HG03565 (cell line): ENCODE results near the gene LIN28B.
A peak's percentile ranks its signal among the peaks of the same experiment; 100 is the strongest.
"Not testable (repeated sequence)": the region's sequence is repeated elsewhere in the genome, so short reads cannot be mapped to it uniquely, and the experiment has no call there.

Experiments
- ATAC-seq: cut with Tn5 transposase; IDR thresholded peaks from one replicate; pipeline ENCODE4 v1.9.1; 2021; ENCODE audit warnings: mild to moderate bottlenecking, moderate library complexity; ENCODE audit not compliant: unreplicated experiment

LIN28B gene

GRCh38 chr6:105066233-105066632, 109.3 kb downstream of the LIN28B start:
- ATAC-seq: no peak

DNA sequence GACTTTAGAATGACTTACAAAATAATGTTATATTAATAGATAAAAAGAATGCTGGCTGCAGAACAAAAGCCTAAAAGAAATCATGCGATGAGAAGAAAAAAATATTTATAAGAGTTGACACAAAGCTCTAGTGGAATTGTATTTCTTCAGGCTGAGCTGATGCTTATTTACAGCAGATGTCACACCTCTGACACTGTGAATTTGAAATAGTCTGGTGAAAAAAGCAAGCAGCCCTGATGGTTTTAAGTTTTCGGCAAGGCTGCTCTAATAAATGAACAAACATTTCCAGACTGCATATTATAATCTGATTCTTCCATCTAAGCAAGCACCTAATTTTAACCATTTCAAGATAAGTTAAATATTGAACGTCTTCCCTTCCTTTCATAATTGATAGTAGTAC, 109.9 kb downstream of the LIN28B start:
- ATAC-seq: no peak

DNA sequence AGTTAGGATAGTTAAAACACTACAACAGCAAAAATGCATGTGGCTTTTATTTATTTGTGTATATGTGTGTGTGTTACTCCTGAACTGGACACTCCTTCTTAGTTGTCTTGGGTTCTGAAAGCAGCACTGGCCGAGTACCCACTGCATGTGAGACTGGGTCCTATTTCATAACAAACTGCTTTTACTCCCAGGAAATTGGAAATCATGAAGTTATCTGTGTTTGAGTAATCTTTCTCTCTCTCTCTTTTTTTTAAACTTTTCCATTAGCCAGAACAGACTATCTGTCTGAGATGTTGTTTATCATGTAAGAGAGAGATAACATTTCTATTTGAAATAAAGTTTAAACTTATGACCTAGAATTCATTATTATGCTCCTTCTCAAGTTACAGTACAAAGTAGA, 110.4 kb downstream of the LIN28B start:
- ATAC-seq: no peak

GRCh38 chr6:105068407-105068806, 111.5 kb downstream of the LIN28B start:
- ATAC-seq: no peak

DNA sequence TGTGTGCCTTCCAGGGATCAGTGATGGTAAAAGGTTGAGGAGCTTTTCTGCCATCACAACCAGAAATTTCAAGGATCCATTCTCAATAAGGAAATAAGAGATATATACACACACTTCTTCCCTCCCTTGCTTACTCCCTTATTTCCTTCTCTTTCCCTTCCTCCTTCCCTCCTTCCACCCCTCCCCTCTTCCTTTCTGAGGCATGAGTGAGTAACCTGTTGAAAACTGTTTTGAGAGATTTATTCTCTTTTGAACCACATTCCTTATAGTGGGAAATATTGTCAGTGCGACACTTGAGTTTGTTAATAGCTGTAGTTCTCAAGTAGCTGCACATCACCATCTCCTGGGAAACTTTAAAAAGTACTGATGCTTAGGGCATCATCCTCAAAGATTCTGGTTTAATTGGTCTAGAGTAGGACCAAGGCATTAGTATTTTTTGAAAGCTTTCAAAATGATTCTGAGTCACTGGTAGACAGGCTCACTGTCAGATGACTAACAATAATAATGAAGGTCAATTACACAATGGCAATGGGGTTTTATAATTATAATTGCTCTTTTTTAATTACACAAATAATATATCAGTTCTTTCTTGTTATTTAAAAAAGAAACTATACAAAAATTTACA, 113.0 kb downstream of the LIN28B start:
- no peak for ATAC-seq

DNA sequence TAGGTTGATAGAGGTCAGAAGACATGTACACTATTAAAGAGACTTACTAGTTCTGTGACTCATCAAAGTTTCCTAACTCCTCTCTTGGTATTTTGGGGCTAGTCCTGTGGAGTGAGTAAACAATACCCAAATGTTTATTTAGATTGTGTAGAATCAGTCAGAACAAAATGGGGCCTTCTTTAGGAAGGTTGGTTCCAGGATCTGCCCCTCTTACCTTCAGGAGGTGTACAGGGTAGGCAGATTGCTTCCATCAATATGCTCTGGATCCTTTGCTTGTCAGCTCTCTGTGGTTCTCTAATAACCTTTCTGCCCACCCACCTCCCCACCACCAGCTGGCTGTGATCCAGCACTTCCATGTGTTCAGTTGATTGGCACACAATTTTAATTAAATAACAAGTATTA, 115.9 kb downstream of the LIN28B start:
- ATAC-seq: no peak

GRCh38 chr6:105075210-105075609, 118.3 kb downstream of the LIN28B start:
- no peak for ATAC-seq

DNA sequence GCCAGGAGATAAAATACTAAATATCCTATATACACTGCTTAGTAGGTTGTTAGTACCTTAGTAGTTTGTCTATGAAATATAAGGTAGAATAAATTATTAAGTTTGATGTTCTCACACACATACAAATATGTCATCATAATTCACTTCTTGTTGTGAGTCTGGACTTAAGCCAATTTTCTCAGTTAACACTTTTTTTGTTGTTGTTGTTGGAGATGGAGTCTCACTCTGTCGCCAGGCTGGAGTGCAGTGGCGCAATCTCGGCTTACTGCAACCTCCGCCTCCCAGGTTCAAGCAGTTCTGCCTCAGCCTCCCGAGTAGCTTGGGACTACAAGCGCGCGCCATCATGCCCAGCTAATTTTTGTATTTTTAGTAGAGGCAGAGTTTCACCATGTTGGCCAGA, 119.5 kb downstream of the LIN28B start:
- ATAC-seq: not testable (repeated sequence)

DNA sequence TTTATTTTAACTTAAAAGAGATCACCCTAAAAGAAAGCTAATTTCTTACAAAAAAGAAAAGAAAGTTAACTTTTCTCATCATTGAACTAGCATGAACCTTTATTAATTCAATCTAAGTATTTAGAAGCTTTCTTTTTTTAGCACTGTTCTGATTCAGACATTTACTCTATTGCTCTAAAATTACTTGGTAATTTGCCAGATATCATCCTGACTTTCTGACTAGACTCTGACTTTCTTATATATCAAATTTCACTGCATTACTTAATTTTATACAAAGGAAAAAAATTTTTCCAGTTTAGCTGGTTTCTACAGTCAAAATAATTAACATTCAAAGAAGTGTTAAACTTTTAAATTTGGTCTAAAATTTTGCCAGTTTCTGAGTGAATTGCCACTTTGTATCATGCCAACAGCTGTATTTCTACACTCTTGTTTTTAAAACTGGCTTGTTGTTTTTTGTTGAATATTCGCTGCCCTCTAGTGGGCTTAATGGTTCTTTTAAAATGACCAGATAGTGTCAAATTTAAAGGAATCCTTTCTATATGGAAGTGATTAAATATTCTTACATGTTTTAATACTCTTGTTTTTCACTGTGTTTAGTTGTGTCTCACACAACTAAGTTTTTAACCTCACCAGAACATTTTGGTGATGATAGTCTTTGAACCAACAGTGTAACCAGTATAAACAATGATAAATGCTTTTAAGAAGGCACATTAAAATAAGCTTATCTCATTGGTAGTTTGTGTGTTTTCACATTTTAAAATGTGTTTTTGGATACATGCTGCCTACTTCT, 120.9 kb downstream of the LIN28B start:
- no peak for ATAC-seq

DNA sequence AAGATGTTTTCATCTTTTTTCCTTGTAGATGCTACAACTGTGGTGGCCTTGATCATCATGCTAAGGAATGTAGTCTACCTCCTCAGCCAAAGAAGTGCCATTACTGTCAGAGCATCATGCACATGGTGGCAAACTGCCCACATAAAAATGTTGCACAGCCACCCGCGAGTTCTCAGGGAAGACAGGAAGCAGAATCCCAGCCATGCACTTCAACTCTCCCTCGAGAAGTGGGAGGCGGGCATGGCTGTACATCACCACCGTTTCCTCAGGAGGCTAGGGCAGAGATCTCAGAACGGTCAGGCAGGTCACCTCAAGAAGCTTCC, 121.4 kb downstream of the LIN28B start:
- ATAC-seq: no peak

GRCh38 chr6:105080279-105080678, 123.4 kb downstream of the LIN28B start:
- no peak for ATAC-seq

GRCh38 chr6:105081662-105082061, 124.8 kb downstream of the LIN28B start:
- ATAC-seq: not testable (repeated sequence)

DNA sequence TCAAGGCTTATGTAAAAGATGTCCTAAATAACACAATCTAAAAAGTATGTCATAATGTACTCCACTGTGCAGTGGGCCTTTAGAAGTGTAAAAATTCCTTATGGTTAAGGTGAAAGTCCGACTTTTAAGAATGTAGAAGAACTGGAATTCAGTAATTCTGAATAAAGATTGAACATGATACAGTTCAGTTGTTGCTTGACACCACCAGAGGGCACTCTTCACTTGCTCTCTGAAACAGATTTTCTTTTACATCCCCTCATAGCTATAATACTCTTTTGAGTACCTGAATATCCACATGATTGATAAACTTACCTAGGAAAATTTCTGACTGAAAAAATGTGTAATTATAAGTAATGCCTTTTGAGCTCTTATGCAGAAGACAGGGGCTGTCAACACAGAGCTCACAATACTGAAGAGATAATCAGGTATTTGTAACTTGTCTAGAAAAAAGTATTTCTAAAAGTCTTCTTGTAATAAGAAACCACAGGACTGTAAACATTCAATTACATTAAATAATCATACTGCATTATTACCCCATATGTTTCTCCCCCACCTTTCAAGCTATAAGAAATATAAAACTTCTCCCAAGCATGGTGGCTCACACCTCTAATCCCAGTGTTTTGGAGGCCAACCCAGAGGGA, 130.8 kb downstream of the LIN28B start:
- peak; percentile 84 for ATAC-seq

- ATAC-seq: no peak
These were observed 134.4 kb downstream of the LIN28B start for GRCh38 chr6:105091140-105091829.

DNA sequence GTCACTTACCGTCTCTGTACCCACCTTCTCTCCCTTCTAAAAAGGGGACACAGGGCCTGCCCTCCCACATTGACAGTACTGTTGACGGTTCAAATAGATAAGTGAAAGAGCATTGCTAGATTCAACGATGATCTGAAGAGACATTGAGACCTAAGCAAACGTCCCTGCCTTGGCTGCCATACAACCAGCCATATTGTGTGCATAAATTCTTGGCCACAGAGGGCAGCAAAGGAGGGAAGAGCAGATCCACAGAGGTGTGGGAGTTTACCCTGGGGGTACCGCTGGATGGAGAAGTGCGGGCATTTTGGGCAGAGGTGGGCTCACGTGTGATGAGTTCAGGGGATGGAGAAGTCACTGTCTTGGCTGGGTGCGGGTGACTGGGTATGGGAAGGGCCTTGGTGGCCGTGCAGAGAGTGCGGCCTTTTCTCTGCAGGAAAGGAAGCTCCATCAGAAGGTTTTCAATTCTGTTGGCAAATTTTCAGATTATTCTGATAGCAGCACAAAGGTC, 137.3 kb downstream of the LIN28B start:
- no peak for ATAC-seq

GRCh38 chr6:105095139-105095538, 138.2 kb downstream of the LIN28B start:
- ATAC-seq: no peak

DNA sequence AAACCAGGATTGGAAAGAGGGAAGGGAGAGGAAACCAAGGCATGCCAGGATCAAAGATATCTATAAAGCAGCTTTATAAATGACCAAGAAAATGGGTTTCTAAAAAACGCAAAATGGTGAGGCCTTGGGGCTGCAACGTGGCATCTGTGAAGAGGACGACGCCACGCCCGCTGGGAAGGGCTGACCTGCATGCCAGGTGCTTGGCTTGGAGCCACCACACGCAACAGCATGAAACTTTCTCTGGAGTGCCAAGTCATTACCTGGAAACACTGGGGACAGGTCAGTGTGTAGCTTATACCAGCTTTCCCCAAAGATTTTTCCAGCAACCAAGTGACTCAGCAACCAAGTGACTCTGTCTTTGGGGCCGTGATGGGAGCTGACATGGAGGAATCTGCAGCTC, 140.4 kb downstream of the LIN28B start:
- no peak for ATAC-seq

- no peak for ATAC-seq
These were observed 142.5 kb downstream of the LIN28B start for GRCh38 chr6:105099371-105099770.

DNA sequence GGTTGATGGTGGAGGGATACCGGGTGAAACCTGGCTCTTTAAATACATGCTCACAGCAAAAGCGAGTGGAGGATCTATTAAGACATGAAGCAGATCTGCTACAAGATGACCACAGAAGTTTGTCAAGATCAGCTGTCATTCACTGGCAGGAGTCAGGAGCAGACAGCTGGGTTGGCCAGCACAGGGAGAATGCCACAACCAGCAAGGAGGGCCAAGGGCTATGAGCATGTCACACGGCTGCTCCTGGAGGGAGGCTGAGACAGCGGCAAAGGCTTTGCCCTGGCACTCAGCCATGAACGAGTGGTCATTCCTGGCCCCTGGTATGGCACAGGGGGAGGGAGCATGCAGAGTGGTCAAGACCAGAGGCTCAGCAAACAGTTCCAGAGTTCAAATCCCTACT, 145.3 kb downstream of the LIN28B start:
- ATAC-seq: no peak

DNA sequence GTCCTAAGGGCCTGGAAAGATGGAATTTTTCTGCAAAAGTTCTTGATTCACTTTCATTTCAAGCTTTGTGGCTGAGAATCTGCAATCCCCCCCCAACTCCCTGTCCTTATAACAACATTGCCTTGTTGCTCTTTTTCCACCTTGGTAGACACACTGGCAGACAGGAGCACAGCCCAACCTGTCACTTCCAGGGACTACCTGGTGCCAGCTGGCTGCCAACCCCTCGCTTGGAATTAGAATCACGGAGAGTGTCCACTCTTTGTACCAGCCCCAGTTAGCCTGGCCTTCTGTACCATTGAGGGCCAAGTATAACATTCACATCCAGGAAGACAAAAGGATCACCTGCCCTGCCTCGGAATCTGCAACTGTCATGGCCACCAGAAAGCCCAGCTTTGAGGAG, 148.2 kb downstream of the LIN28B start:
- no peak for ATAC-seq

GRCh38 chr6:105106260-105106659, 149.4 kb downstream of the LIN28B start:
- ATAC-seq: no peak
